ENCODE data around the gene HYAL2.
"Not testable (repeated sequence)": the region's sequence is repeated elsewhere in the genome, so short reads cannot be mapped to it uniquely, and the experiment has no call there.

The HYAL2 gene

DNA sequence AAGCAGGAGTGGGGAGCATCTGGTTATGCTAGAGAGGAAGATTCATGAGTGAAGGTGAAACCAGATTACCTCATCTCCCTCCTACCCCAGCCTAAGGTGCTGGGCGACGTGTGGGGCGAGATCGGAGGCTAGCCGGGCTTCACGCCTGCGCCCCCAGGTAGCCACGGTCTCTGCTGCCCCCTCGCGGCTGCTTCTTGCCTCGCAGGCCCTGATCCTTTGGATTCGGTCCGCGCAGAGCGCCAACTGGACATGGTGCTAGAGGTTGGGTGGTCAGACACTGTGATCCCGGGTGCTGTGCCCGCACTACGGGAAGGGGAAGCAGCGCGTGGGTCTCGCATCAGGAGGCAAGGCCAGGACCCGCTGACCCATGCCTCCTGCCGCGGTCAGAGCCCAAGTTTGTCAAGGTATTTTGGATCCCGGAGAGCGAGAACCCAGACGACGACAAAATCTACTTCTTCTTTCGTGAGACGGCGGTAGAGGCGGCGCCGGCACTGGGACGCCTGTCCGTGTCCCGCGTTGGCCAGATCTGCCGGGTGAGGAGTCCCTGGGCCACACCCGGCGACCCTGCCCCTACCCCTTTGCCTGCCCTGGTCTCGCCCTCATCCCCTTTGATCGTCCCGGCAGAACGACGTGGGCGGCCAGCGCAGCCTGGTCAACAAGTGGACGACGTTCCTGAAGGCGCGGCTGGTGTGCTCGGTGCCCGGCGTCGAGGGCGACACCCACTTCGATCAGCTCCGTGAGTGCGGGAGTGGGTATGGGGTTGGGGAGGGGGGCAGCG, 49.4 kb downstream of the HYAL2 start:
- peaks cover 69% of the 10 kb centered on the region for H3K36me3 ChIP-seq (ENCODE audit: insufficient read depth, insufficient read length, low read length)
- no peaks in the 10 kb centered on the region for H3K27me3 ChIP-seq (ENCODE audit: insufficient read depth, insufficient read length)
- H3K9me3 ChIP-seq (ENCODE audit: insufficient read depth, low read length): no peaks in the 10 kb centered on the region
- H3K4me1 ChIP-seq (ENCODE audit: insufficient read depth, insufficient read length): peaks cover 43% of the 10 kb centered on the region
- DNase-seq (ENCODE audit: low read depth, low spot score): peak; percentile 70
- peak overlapping the region; percentile 3 for H3K4me3 ChIP-seq (ENCODE audit: insufficient read length, low read depth)
- TF ChIP-seq YY1 (IDR thresholded peaks at IDR 0.05; ENCODE audit: insufficient read depth, insufficient read length): no peak
- no peak for TF ChIP-seq ZNF274 (IDR thresholded peaks at IDR 0.05; ENCODE audit: low read depth, low read length)
- peak overlapping the region; percentile 53 for H3K9ac ChIP-seq (ENCODE audit: insufficient read length, low read depth)

DNA sequence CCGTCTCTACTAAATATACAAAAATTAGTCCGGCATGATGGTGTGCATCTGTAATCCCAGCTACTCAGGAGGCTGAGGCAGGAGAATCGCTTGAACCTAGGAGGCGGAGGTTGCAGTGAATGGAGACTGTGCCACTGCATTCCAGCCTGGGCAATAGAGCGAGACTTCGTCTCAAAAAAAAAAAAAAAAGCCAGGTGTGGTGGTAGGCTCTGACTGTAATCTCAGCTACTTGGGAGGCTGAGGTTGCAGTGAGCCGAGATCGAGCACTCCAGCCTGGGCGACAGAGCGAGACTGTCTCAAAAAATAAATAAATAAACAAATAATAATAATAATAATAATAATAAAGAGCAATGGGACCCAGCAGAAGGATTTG, 50.0 kb downstream of the HYAL2 start:
- H3K4me1 ChIP-seq (ENCODE audit: insufficient read depth, insufficient read length): peaks cover 49% of the 10 kb centered on the region
- DNase-seq (ENCODE audit: low read depth, low spot score); H3K4me3 ChIP-seq (ENCODE audit: insufficient read length, low read depth); H3K9me3 ChIP-seq (ENCODE audit: insufficient read depth, low read length); H3K27me3 ChIP-seq (ENCODE audit: insufficient read depth, insufficient read length): not testable (repeated sequence)
- peaks cover 63% of the 10 kb centered on the region for H3K36me3 ChIP-seq (ENCODE audit: insufficient read depth, insufficient read length, low read length)
- peak overlapping the region; percentile 53 for H3K9ac ChIP-seq (ENCODE audit: insufficient read length, low read depth)

DNA sequence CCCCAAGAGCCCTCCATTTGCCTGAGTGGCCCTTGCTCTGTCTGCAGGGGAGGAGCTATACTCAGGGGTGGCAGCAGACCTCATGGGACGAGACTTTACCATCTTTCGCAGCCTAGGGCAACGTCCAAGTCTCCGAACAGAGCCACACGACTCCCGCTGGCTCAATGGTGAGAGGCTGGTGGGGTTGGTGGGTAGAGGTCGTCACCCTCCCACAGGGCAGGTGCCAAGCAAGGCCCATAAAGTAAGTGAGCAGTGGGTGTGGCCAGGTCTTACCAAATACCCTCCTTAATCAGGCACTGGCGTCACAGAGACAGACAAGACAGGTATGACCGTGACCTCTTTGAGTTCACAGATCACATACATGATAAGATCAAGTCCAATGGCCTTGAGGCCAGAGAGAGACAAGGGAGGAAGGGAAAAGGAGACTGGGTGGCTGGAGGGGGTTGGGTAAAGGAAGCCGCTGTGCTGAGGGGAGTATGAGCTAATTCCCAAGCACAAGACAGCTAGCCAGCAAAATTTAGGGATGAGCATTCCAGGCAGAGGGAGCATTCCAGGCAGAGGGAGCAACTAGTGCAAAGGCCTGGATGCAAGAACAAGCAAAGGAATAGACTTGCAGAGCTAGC, 51.1 kb downstream of the HYAL2 start:
- H3K4me3 ChIP-seq (ENCODE audit: insufficient read length, low read depth): no peak overlapping the region
- no peak for TF ChIP-seq YY1 (IDR thresholded peaks at IDR 0.05; ENCODE audit: insufficient read depth, insufficient read length)
- TF ChIP-seq SUZ12 (IDR thresholded peaks at IDR 0.05; ENCODE audit: extremely low read depth, insufficient read depth, insufficient read length): no peak
- H3K9me3 ChIP-seq (ENCODE audit: insufficient read depth, low read length): no peaks in the 10 kb centered on the region
- H3K9ac ChIP-seq (ENCODE audit: insufficient read length, low read depth): no peak overlapping the region
- H3K36me3 ChIP-seq (ENCODE audit: insufficient read depth, insufficient read length, low read length): peaks cover 53% of the 10 kb centered on the region
- H3K4me1 ChIP-seq (ENCODE audit: insufficient read depth, insufficient read length): peaks cover 57% of the 10 kb centered on the region
- no peaks in the 10 kb centered on the region for H3K27me3 ChIP-seq (ENCODE audit: insufficient read depth, insufficient read length)
- DNase-seq (ENCODE audit: low read depth, low spot score): no peak

DNA sequence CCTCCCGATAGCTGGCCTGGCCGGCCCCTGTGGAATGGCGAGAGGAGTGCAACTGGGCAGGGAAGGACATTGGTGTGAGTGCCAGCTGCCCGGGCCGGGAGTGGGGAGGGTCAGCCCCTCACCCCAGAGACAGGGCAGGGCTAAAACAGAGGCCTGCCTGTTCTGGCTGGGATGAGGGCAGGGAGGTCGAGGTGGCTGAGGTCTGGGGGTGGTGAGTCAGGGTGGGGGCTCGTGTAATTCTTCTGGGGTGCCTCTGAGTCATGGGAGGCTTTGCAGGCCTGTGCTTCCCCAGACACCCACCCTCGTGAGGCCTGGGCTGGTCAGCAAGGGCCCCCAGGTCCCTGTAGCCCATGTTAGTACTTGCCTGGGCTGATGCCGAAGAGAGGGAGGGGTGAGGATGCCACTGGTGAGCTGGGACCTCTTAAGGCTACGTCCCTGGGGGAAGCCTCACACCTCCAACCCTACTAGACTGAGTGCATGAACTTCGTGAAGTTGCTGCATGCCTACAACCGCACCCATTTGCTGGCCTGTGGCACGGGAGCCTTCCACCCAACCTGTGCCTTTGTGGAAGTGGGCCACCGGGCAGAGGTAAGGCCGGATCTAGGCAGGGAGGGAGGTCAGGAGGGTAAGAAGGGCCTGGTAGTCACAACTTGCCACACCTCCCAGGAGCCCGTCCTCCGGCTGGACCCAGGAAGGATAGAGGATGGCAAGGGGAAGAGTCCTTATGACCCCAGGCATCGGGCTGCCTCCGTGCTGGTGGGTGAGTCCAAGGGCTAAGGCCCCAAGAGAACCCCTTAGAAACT, 51.9 kb downstream of the HYAL2 start:
- Histone ChIP-seq H3K27me3 (ENCODE audit: insufficient read depth, insufficient read length) (no peaks in the 10 kb centered on the region), H3K9ac (ENCODE audit: insufficient read length, low read depth) (peak overlapping the region; percentile 87), H3K9me3 (ENCODE audit: insufficient read depth, low read length) (no peaks in the 10 kb centered on the region), H3K36me3 (ENCODE audit: insufficient read depth, insufficient read length, low read length) (peaks cover 45% of the 10 kb centered on the region), H3K4me3 (ENCODE audit: insufficient read length, low read depth) (peak overlapping the region; percentile 48), H3K4me1 (ENCODE audit: insufficient read depth, insufficient read length) (peaks cover 64% of the 10 kb centered on the region)
- DNase-seq (ENCODE audit: low read depth, low spot score): no peak
- TF ChIP-seq SUZ12 (IDR thresholded peaks at IDR 0.05; ENCODE audit: extremely low read depth, insufficient read depth, insufficient read length) (no peak), ZNF274 (IDR thresholded peaks at IDR 0.05; ENCODE audit: low read depth, low read length) (no peak), YY1 (IDR thresholded peaks at IDR 0.05; ENCODE audit: insufficient read depth, insufficient read length) (no peak)

DNA sequence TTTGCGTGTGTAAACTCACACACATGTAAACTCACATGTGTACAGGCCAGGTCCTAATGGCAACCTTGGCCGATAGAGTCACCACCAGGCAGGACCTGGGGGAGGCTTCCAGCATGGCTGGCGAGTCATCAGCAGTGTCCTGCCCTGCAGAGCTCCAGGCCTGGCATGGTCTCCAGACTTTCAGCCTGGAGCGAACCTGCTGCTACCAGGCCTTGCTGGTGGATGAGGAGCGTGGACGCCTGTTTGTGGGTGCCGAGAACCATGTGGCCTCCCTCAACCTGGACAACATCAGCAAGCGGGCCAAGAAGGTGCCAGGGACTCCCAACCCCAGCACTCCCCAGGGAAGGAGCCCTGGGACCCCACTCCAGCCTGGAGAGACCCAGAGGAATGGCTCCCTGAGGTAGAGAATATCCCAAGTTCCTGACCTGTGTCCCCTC, 52.5 kb downstream of the HYAL2 start:
- no peaks in the 10 kb centered on the region for H3K9me3 ChIP-seq (ENCODE audit: insufficient read depth, low read length)
- no peak for TF ChIP-seq SUZ12 (IDR thresholded peaks at IDR 0.05; ENCODE audit: extremely low read depth, insufficient read depth, insufficient read length)
- TF ChIP-seq ZNF274 (IDR thresholded peaks at IDR 0.05; ENCODE audit: low read depth, low read length): no peak
- TF ChIP-seq YY1 (IDR thresholded peaks at IDR 0.05; ENCODE audit: insufficient read depth, insufficient read length): no peak
- peak overlapping the region; percentile 48 for H3K4me3 ChIP-seq (ENCODE audit: insufficient read length, low read depth)
- H3K4me1 ChIP-seq (ENCODE audit: insufficient read depth, insufficient read length): peaks cover 69% of the 10 kb centered on the region
- H3K27me3 ChIP-seq (ENCODE audit: insufficient read depth, insufficient read length): no peaks in the 10 kb centered on the region
- peaks cover 38% of the 10 kb centered on the region for H3K36me3 ChIP-seq (ENCODE audit: insufficient read depth, insufficient read length, low read length)
- peak overlapping the region; percentile 87 for H3K9ac ChIP-seq (ENCODE audit: insufficient read length, low read depth)
- DNase-seq (ENCODE audit: low read depth, low spot score): no peak

DNA sequence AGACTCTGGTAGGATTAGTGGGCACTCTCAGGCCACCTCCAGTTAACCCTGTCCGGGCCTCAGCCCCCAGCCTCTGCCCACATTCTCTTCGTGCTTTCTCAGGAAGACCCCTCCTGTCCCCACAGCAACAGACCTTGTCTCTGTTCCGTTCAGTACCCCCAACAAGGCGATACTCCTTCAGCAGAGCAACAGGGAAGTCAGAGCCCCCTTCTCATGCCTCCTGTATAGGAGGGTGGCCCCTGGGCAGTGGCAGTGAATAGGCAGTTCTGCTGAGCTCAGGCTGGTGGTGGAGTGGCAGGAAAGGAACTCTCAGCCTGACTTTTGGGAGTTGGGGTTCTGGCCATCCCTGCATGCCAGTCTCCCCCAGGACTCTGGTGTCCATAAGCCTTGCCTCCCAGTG, 53.1 kb downstream of the HYAL2 start:
- TF ChIP-seq YY1 (IDR thresholded peaks at IDR 0.05; ENCODE audit: insufficient read depth, insufficient read length) (no peak), ZNF274 (IDR thresholded peaks at IDR 0.05; ENCODE audit: low read depth, low read length) (no peak), SUZ12 (IDR thresholded peaks at IDR 0.05; ENCODE audit: extremely low read depth, insufficient read depth, insufficient read length) (no peak)
- Histone ChIP-seq H3K4me1 (ENCODE audit: insufficient read depth, insufficient read length) (peaks cover 67% of the 10 kb centered on the region), H3K36me3 (ENCODE audit: insufficient read depth, insufficient read length, low read length) (peaks cover 34% of the 10 kb centered on the region), H3K4me3 (ENCODE audit: insufficient read length, low read depth) (peak overlapping the region; percentile 48), H3K9ac (ENCODE audit: insufficient read length, low read depth) (peak overlapping the region; percentile 87), H3K27me3 (ENCODE audit: insufficient read depth, insufficient read length) (no peaks in the 10 kb centered on the region), H3K9me3 (ENCODE audit: insufficient read depth, low read length) (no peaks in the 10 kb centered on the region)
- DNase-seq (ENCODE audit: low read depth, low spot score): no peak
